ENCODE measurements around the gene MRGPRG.
A peak's percentile ranks its signal among the peaks of the same experiment; 100 is the strongest.

The MRGPRG gene

DNA sequence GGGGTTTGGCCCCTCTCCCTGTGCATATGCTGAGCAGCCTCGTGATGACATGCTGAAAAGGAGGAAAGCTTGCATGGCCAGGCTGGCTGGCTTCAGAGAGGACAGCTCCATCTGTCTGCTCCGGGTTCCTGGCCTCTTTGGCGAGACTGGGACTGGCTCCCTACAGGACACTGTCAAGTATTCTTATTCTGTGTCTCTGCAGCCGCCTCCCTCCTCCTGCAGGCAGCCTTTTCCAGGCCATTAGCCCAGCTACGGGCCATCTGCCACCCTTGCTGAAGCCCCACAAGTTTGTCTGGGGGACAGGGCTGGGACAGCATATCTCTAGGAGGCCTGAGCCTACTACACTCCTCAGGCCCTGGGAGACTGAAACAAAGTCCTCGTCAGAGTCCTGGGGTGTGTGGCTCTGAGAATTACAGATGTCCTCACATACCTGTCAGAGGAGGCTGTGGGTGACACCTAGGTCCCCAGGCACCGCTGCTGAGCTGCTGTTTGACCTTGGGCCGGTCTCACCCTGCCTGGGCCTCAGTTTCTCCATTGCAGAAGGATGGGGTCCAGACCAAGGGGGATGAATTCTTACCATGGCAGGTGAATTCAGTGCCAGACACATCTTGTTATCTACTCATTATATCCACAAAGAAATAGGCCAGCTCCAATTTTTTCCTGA is 11.0 kb downstream of the MRGPRG start:
- no peak for DNase-seq (ENCODE audit: low read depth)

DNA sequence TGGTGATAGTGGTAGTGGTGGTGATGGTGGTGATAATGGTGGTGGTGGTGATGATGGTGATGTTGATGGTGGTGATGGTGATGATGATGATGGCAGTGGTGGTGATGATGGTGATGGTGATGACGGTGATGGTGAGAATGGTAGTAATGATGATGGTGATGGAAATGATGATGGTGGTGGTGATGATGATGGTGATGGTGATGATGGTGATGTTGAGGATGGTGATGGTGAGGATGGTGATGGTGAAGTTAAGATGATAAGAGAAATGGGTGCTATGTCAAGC is 11.8 kb downstream of the MRGPRG start:
- DNase-seq (ENCODE audit: low read depth), result no peak

GRCh38 chr11:3206156-3206921 is 12.3 kb downstream of the MRGPRG start:
- DNase-seq (ENCODE audit: low read depth), result no peak

- no peak for DNase-seq (ENCODE audit: low read depth)
These were observed 13.1 kb downstream of the MRGPRG start for GRCh38 chr11:3205261-3206155.

- DNase-seq (ENCODE audit: low read depth), result no peak
These were observed 14.2 kb downstream of the MRGPRG start for GRCh38 chr11:3204141-3205015.

DNA sequence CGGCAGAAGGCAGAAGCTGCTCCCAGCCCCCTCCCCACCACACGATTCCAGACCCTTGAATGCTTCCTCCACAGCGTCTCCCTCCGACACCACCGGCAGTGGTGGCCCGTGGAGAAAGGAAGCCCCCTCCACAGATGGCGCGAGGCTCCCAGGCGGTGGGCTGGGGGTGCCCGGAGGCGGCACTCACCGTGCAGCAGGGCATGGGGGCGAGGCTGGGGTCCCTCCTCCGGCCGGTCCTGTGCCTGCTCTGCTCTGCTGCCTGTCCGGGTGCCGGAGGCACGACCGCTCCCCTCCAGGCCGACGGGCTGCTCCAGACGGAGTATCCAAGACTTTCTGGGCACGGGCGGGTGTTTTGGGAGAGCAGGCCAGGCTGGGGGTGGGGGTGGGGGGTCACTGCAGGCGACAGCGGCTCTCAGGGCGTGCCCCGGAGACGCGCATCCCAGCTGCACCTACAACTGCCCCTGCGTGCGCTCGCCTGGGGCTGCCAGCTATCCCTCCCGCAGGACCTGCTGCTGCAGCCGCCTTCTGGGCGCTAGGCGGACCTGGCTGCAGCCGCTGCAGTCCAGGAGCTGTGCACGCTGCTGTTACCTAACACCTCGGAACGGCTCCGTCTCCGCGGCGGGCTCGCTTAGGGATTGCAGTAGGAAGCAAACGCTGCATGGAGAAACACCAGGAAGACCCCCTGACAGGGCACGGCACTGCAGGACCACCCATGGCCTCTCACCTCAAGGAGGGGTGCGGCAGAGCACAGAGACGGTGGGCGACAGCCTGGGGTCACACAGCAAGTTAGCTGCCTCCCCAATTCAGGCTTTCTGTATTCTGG is 15.2 kb downstream of the MRGPRG start:
- peak; percentile 18 for DNase-seq (ENCODE audit: low read depth)

DNA sequence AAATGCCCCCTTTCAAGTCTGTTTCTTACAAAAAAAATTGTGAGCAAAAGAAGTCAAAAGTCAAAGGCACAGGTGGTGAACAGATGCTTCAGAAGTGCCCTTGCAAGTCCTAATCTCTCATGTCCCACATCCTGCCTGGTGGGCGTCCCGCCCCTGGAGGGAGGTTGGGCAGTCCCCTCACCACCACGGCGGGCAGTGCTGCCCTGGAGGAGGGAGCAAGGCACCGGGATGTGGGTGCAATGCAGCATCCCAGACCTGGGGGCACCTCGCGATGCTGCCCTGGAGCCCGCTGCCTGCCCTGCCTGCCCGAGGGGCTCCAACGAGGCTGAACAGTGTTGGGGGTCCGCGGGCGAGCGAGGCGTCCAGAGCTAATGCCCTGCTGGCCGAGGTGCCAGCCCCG is 15.9 kb downstream of the MRGPRG start:
- no peak for DNase-seq (ENCODE audit: low read depth)

DNA sequence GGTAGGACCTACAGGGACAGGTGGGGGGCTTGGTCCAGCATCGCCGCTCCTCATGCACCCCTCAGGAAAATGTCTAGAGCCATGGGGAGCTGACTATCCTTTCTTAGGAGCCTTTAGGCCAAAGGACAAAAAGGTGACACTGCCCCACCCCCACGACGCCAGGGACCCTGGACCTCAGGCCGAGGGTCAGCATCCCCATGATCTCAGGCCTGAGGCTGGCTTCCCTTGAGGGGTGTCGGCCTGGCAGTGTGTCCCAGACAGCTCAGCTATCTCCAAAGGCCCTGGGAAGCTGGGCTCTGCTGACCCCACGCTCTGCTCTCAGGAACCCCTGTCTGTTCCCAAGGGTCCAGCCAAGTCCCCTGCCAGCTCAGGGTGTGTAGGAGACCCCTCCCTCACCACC is 16.3 kb downstream of the MRGPRG start:
- no peak for DNase-seq (ENCODE audit: low read depth)

DNA sequence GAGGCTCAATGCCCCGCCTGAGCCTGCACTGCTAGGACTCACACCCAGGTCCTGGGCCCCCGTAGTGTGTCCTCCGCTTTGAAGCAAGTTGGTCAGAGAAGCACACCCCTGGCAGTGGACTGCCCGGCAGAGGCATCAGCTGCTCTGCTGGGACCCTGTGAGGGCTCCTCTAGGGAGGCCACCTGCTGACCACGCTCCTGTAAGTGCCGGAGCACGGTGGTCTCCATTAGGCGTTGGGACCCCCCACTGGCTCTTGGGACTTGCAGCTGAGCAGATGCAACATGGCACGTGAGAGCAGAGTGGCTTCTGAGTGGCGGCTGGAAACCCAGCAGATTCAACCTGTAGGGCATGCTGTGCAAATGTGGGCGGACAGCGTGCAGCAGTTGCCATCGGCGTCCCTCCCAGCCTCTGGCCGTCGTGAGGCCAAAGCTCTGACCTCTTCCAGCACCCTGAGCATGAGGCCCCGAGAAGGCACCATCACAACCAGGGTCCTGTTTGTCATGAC is 16.9 kb downstream of the MRGPRG start:
- DNase-seq (ENCODE audit: low read depth), result no peak

GRCh38 chr11:3201112-3201581 is 17.5 kb downstream of the MRGPRG start:
- no peak for DNase-seq (ENCODE audit: low read depth)

DNA sequence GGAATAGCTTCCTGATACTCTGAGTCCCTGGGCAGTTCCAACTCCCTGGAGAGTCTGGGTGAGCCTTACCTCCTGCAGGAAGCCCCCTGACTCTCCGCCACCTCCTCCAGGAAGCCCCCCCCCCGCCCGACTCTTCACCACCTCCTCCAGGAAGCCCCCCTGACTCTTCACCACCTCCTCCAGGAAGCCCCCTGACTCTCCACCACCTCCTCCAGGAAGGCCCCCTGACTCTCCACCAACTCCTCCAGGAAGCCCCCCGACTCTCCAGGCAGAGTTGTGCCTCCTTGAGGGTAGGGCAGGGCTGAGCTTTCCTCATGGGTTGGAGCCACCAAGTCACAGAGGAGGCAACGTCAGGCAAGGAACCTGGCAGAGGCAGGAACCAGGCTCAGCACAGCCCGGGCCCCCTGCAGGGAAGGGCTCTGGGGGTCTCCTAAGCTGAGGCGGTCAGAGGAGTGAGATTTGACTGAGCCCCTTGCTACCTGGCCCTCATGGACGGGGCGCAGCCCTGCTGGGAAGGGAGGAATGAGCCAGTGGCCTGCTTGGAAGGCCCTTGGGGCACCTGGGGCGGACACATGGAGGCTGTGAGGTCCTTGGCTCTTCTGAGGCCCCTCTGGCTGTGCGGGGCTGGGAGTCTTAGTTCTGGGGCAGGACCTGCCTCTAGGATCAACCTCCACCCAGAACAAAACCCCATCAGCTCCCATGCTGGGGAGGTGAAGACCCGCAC is 18.1 kb downstream of the MRGPRG start:
- DNase-seq (ENCODE audit: low read depth), result no peak

GRCh38 chr11:3199537-3200295 is 18.9 kb downstream of the MRGPRG start:
- DNase-seq (ENCODE audit: low read depth), result no peak

DNA sequence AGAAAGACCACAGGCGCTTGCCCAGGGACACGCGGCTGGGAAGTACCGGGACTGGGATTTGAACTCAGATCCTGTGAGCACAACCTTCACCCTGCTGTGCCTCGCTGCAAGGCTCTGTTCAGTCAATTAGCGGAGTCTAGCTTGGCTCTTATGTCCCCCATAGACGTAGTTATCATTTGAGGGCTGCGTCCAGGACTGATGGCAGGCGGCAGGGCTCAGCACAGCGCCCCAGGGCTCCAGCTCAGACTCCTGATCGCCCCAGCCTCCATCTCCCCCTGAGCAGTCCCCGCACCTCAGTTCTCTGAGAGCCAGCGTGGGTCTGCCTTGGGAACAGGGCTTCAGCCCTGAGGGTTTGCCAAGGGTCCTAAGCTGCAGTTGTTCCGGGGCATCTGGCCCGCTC is 19.8 kb downstream of the MRGPRG start:
- no peak for DNase-seq (ENCODE audit: low read depth)

DNA sequence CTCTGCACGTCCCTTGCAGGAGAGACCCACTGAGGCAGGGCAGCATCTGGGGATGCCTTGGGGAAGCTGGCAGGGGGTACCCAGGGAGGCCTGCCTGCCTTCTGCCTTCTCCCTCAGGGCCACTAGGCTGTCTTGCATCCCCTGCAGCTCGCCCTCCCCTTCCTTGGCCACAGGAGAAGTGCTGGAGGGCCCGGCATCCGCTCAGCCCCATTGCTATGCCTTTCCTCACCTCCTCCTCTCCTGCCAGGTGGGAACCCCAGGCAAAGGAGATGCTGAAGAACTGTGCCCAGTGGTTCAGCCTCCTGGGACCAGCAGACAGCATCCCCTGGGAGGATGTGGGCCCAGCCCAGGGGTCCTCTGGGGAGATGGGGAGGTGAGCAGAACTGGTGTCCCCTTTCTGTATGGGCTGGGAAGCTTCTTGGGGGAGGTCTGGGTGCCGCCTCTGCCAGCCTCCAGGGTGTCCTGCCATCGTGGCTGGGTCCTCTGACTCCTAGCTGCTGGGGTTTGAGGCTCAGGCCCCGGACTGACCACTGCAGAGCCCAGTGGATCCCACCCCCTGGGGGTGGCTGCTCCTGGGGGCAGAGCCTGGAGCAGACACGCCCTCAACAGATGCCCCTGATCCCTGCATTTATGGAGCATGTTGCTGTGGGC is 20.6 kb downstream of the MRGPRG start:
- DNase-seq (ENCODE audit: low read depth), result no peak

GRCh38 chr11:3197044-3197695 is 21.4 kb downstream of the MRGPRG start:
- no peak for DNase-seq (ENCODE audit: low read depth)

DNA sequence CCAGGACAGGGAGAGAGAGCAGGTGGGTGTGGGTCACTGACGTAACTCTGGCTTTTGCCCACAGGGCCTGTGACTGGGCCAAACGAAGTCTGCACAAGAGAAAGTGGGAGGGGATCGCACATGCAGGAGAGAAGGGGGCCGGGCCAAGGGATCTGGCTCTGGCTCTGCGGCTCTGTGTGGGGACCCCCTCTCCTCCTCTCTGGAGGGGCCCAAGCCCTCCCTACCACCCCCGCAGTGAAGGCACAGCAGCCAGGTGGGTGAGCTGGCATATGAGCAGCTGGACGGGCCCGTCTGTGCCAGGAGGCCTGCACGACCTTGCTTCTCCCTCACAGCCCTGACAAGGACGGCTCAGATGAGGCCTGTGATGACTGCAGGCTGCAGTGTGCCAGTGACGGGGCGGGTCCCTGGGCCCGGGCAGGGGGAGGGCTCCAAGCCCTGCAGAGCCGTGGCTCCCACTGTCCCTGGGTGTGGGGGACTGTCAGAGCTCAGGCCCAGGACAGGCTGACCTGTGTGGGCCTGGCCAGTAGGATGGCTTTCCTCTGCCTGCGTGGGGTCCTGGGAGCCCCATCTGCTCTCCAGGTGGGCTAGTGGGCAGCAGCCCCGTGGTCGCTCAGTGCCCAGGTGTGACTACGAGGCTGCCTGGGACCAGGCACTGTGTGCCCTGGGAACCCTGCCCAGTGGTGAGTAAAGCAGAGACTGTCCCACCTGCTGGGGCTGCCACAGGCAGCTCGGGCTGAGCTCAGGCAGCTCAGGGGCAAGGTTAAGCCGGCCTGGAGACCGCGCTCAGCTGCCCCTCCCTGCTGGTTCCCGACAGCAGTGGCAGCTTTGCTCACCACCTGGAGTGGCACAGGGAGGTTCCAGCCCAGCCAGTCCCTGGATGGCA is 22.2 kb downstream of the MRGPRG start:
- no peak for DNase-seq (ENCODE audit: low read depth)

Measured in ELR (cell line).